Inflammatory macrophage treated with lipopolysaccharide for 1 hour (primary cell): Measurements from ENCODE around the gene INO80.

Experiments used
- DNase-seq, 2 donors: peaks; one replicate each; pipeline ENCODE4 v3.0.0-alpha.2; 2020 to 2022

Gene INO80

GRCh38 chr15:40943764-40944365 lies 172.2 kb downstream of the INO80 start:
- no peak for DNase-seq

- DNase-seq = no peak
Measured at GRCh38 chr15:40942878-40943277, 173.2 kb downstream of the INO80 start.

GRCh38 chr15:40942337-40942854 lies 173.7 kb downstream of the INO80 start:
- DNase-seq = peak; percentile 19 to 35

- DNase-seq = peak; percentile 72 to 78
Measured at GRCh38 chr15:40941528-40942336, 174.3 kb downstream of the INO80 start.

- no peak for DNase-seq
Measured at GRCh38 chr15:40941068-40941527, 175.0 kb downstream of the INO80 start.

GRCh38 chr15:40940296-40940801 lies 175.7 kb downstream of the INO80 start:
- DNase-seq = no peak

- DNase-seq = no peak
Measured at GRCh38 chr15:40938536-40938870, 177.6 kb downstream of the INO80 start.

GRCh38 chr15:40937762-40938535 lies 178.1 kb downstream of the INO80 start:
- no peak for DNase-seq

- DNase-seq = no peak
Measured at GRCh38 chr15:40936709-40937666, 179.1 kb downstream of the INO80 start.

GRCh38 chr15:40936234-40936708 lies 179.8 kb downstream of the INO80 start:
- no peak for DNase-seq

GRCh38 chr15:40934457-40934856 lies 181.6 kb downstream of the INO80 start:
- DNase-seq = no peak

- peak in 1 of 2 donors; percentile 34 for DNase-seq
Measured at GRCh38 chr15:40933517-40933902, 182.6 kb downstream of the INO80 start.

- DNase-seq = no peak
Measured at GRCh38 chr15:40932649-40933516, 183.2 kb downstream of the INO80 start.

GRCh38 chr15:40932156-40932555 lies 183.9 kb downstream of the INO80 start:
- DNase-seq = no peak

- DNase-seq = no peak
Measured at GRCh38 chr15:40931300-40932142, 184.6 kb downstream of the INO80 start.

- no peak for DNase-seq
Measured at GRCh38 chr15:40930430-40931299, 185.4 kb downstream of the INO80 start.

- DNase-seq = peak in 1 of 2 donors; percentile 50
Measured at GRCh38 chr15:40929660-40930429, 186.2 kb downstream of the INO80 start.
